Adrenal gland (tissue), 5 donors: ENCODE measurements around the gene TBC1D2B.

ENCODE experiments used
- CTCF ChIP-seq, 6 experiments: fragments of 450-650 bp in 4 of 6; fragments of 200-600 bp in 2 of 6; sonication (generic) in 1 of 6; IDR thresholded peaks; 1 replicate in 5 of 6; 2 replicates in 1 of 6; pipeline versions ENCODE4 v1.5.1 to v1.8.0; 2016 to 2021; ENCODE audit warnings: antibody characterized with exemption in 6 of 6, mild to moderate bottlenecking in 2 of 6, moderate library complexity in 1 of 6
- POLR2A ChIP-seq, 2 donors: fragments of 450-650 bp; IDR thresholded peaks; one replicate each; pipeline ENCODE4 v1.6.1; 2017; ENCODE audit warnings: antibody characterized with exemption in 2 of 2, mild to moderate bottlenecking in 2 of 2, moderate library complexity in 1 of 2
- donor health status: DM: no; HTN: no; CAD: no.

GRCh38 chr15:78020007-78020406 is 57.5 kb downstream of the TBC1D2B start:
- no peak for TF ChIP-seq CTCF (IDR thresholded peaks at IDR 0.05)
- no peak for TF ChIP-seq POLR2A (IDR thresholded peaks at IDR 0.05)
